Measurements from ENCODE around the gene SORCS2. TPM values are rescaled to one million over a fixed set of nuclear protein-coding genes. Genes with fewer than 3 reads are reported as not detected.

The SORCS2 gene
- total and polyA plus RNA-seq, 2 of the 8 experiments (the other 6 are each of a cell fraction or from before 2014, with no cell fraction given), result 0.36 to 1.8 TPM

DNA sequence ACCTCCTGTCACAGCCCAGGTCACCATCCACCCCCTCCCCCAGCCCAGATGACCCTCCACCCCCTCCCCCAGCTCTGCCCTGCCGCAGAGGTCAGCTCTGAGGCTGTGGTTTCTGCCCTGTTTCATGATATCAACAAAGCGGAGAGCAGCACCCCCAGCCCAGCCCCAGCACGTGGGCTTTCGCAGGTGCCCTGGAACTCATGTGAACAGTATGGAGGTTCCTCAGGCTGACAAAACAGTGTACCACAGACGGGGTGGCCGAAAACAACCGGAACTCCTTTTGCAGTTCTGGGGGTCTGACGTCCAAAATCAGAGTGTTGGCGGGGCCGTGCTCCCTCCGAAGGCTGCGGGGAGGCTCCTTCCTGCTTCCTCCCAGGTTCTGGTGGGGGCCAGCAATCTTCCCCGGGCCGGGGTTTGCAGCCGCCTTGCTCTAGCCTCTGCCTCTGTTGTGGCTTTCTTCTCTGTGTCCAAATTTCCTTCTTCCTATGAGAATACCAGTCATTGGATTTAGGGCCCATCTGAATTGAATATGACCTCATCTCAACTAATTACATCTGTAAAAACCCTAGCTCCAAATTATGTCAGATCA is 250.3 kb downstream of the SORCS2 start (continued):
- TF ChIP-seq FOSL1 (IDR thresholded peaks at IDR 0.05; ENCODE audit: insufficient read depth, low read depth, low read length) (no peak), POLR2AphosphoS5 (IDR thresholded peaks at IDR 0.05; ENCODE audit: low read depth, low read length) (no peak), CTBP2 (IDR thresholded peaks at IDR 0.05; ENCODE audit: borderline replicate concordance, insufficient read depth, insufficient read length, low read length) (no peak), CREB1 (IDR thresholded peaks at IDR 0.05) (no peak)
